ENCODE measurements around the gene HOXC5. TPM values are rescaled to one million over a fixed set of nuclear protein-coding genes. Genes with fewer than 3 reads are reported as not detected.

Gene HOXC5
- total RNA-seq, 4 donors from 2014 or later, result 0.58 to 2.2 (median 0.97) TPM; not detected in 1

DNA sequence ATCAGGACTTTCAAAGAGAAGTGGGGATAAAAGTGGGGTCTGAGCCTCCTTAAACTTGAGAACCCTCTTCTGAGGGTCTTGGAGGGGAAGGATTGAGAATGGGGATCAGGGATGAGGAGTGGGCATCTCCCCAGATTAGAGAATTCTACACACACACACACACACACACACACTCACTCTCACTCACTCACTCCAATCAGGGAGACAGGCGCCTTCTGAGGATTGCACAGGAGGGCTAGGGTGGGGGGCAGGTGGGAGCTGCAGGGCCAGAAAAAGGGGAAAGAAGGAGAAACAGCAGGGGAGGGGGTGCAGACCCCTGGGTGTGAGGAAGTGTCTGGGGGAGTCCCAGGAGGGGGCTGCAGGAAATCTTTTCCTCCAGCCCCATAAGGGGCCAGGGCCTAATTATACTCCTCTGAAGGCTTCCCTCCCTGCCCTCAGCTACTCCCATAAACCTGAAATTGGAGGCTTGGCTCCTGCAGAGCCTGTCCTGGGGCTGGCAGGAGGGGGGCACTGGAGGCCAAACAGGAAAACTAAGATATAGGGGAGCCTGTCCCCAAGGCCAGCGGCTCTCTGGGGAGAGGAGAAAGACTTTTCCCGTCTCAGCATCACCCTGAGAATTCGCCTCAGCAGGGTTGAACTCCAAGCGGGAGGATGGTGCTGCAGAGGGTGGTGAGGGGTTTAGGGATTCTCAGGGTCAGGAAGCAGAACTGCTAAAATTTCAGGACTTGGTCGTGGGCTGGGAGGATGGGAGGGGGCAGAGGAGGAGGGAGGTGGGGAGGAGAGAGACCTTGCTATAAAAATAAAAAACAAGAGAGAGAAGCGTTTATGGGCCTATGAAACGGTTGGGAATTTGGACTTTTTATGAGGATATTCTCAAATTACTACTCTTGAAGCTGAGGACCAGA is 31.3 kb upstream of the HOXC5 start:
- WGBS, 2 donors, result 40 to 46% methylated on average over 8 of the region's 8 CpGs
- peak overlapping the region; percentile 64 for H3K4me3 ChIP-seq (ENCODE audit: low read depth, poor library complexity, severe bottlenecking)
- TF ChIP-seq POLR2A (IDR thresholded peaks at IDR 0.05), result no peak
- TF ChIP-seq, protein P1, sequence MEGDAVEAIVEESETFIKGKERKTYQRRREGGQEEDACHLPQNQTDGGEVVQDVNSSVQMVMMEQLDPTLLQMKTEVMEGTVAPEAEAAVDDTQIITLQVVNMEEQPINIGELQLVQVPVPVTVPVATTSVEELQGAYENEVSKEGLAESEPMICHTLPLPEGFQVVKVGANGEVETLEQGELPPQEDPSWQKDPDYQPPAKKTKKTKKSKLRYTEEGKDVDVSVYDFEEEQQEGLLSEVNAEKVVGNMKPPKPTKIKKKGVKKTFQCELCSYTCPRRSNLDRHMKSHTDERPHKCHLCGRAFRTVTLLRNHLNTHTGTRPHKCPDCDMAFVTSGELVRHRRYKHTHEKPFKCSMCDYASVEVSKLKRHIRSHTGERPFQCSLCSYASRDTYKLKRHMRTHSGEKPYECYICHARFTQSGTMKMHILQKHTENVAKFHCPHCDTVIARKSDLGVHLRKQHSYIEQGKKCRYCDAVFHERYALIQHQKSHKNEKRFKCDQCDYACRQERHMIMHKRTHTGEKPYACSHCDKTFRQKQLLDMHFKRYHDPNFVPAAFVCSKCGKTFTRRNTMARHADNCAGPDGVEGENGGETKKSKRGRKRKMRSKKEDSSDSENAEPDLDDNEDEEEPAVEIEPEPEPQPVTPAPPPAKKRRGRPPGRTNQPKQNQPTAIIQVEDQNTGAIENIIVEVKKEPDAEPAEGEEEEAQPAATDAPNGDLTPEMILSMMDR (IDR thresholded peaks at IDR 0.05), result no peak
- no peak for DNase-seq (ENCODE audit: low spot score in 2 of 2)
- intact Hi-C loops (cut with DNase I; ENCODE audit: low total_unique reads), result no loop called here

DNA sequence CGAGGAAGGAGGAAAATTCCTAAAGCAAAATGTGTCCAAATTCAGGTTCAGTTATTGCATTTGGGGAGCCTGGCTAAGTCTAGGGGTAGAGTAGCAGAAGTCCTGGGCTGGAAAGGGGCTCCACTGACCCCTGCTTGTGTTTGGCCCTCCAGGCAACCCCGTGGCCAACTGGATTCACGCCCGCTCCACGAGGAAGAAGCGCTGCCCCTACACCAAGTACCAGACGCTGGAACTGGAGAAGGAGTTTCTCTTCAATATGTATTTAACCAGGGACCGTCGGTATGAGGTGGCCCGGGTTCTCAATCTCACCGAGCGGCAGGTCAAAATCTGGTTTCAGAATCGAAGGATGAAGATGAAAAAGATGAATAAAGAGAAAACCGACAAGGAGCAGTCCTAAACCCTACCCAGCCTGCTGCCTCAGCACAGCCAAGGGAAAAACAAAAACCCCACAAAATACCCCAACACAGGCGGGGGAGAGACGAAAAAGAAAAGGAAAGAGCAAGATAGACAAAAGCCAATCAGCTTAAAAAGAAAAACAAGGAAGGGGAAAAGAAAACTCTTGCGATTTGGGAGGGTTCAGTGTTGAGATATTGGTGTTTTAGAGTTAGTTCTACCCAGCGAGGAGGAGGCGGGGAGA is 30.5 kb upstream of the HOXC5 start:
- H3K4me3 ChIP-seq (ENCODE audit: low read depth, poor library complexity, severe bottlenecking), result no peak overlapping the region
- 45 to 48% methylated on average over 19 of the region's 19 CpGs for WGBS, 2 donors
- intact Hi-C loops (cut with DNase I; ENCODE audit: low total_unique reads), result no loop called here
- DNase-seq (ENCODE audit: low spot score in 2 of 2), result no peak
- no peak for TF ChIP-seq POLR2A (IDR thresholded peaks at IDR 0.05)
- TF ChIP-seq, protein P1 (IDR thresholded peaks at IDR 0.05), result no peak

DNA sequence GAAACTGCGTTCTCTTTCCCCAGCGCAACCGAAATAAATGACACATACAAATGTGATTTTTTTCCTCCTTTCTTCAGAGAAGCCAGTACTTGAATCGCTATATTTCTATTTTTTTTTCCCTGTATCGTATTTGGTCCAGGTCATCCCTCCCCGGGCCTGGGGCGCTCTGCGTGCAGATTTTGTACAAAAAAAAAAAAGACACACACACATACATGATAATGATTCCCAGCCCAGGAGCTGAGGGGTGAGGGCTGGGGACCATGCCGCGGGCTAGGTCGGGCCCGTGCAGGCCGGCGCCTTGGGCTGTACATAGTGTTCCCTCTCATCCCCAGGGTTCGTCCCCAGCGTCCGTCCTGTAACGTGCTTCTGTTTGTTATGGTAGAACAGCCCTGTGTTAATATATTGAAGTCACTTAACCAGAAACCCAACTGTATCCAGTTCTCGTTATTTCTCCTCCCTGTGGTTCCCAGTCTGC is 29.9 kb upstream of the HOXC5 start:
- intact Hi-C loops (cut with DNase I; ENCODE audit: low total_unique reads), result no loop called here
- no peak overlapping the region for H3K4me3 ChIP-seq (ENCODE audit: low read depth, poor library complexity, severe bottlenecking)

DNA sequence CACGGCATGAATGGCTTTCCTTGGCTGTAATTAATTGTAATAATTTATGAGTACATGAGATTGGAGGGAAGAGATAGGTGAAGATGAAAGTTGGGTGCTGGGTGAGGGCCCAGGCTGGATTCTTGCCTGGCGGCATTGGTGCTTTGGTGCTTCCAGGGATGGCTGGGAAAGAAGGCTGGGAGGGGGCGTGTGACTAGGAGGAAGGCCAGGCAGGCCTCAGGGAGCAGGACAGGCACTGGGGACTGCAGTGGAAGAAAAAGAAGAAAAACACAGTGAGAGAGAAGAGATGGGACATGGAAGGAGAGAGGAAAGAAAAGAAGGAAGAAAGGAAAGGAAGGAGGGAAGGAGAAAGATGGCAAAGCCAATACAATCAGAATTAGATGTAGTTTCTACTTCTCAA is 29.2 kb upstream of the HOXC5 start:
- TF ChIP-seq POLR2A (IDR thresholded peaks at IDR 0.05), result no peak
- TF ChIP-seq, protein P1 (IDR thresholded peaks at IDR 0.05), result no peak
- intact Hi-C loops (cut with DNase I; ENCODE audit: low total_unique reads), result no loop called here
- H3K4me3 ChIP-seq (ENCODE audit: low read depth, poor library complexity, severe bottlenecking), result no peak overlapping the region
- no peak for DNase-seq (ENCODE audit: low spot score in 2 of 2)
- 10 to 11% methylated on average over 3 of the region's 3 CpGs for WGBS, 2 donors

More for the DNA sequence above, 29.9 kb upstream of the HOXC5 start:
- no peak for DNase-seq (ENCODE audit: low spot score in 2 of 2)
- WGBS, 2 donors, result 47 to 51% methylated on average over 19 of the region's 19 CpGs
- TF ChIP-seq, protein P1 (IDR thresholded peaks at IDR 0.05), result no peak
- no peak for TF ChIP-seq POLR2A (IDR thresholded peaks at IDR 0.05)

DNA sequence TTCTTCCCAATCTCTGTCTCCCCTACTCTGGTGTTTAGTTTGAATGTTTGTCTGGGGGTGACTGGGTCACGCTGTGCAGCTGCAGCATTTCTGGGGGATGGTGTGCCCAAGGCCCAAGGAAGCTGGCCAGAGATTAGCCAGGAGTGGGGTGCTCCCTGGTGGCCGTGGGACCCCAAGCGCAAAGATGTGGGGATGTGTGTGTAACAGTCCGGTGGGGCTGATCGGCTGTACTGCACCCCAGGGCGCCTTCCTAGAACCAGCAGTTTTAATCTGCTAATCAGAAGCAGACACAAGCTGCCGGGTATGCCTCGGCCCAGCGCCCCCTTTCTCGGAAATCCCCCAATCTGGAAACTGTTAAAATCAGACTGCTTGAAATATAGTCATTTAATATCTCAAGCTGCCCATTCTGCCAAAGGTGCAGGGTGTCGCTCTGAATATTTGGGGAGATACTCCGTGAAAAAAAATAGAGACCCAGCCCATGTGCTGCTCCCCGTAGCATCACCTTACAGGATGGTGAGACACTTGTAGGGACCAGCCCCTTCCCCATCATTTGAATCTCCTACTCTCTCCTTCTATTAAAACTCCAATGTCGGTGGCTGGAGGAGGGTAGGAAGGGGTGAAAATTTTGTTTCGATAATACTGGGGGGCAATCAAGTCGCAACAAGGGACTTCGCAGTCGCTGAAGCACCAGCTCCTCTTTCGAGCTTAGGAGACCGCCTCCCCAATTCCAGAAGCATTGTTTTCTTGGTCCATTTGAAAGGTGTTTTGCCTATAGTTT is 28.6 kb upstream of the HOXC5 start:
- DNase-seq (ENCODE audit: low spot score in 2 of 2), result no peak
- WGBS, 2 donors, result 44 to 59% methylated on average over 20 of the region's 20 CpGs
- no peak for TF ChIP-seq POLR2A (IDR thresholded peaks at IDR 0.05)
- TF ChIP-seq, protein P1 (IDR thresholded peaks at IDR 0.05), result no peak
- H3K4me3 ChIP-seq (ENCODE audit: low read depth, poor library complexity, severe bottlenecking), result no peak overlapping the region
- intact Hi-C loops (cut with DNase I; ENCODE audit: low total_unique reads), result no loop called here

All from lower leg skin (tissue), 4 donors.